H1 (cell line): Measurements from ENCODE around the gene GALT. TPM values are rescaled to one million over a fixed set of nuclear protein-coding genes. Genes with fewer than 3 reads are reported as not detected.

ENCODE experiments used
- CTCF ChIA-PET: fragments of 300-600 bp; sonication (Branson Sonifier 250); formaldehyde crosslinking; loops from one replicate; lab custom pipeline; 2021; ENCODE audit not compliant: partially characterized antibody; lab: Charles Lee
- POLR2A ChIA-PET: fragments of 300-600 bp; sonication (Branson Sonifier 250); formaldehyde crosslinking; loops from one replicate; lab custom pipeline; 2021; ENCODE audit warnings: inconsistent platforms; ENCODE audit not compliant: partially characterized antibody; lab: Charles Lee
- DNase-seq, 2 experiments: peaks; one replicate each; pipeline versions ENCODE4 v3.0.0 to v3.0.0-alpha.2; 2010 to 2022; ENCODE audit warnings: low spot score in 2 of 2, low read depth in 1 of 2, mixed read lengths in 1 of 2
- FAIRE-seq: peaks from 2 replicates; lab custom pipeline; 2011; peaks lifted over from hg19 to GRCh38; lab: Jason Lieb, UNC
- H2AFZ ChIP-seq: 2 replicates; pipeline ENCODE4 v1.8.1; 2012; ENCODE audit warnings: low read length, inconsistent platforms
- H2AK5ac ChIP-seq: 2 replicates; pipeline ENCODE4 v1.6.1; 2013; ENCODE audit warnings: low read depth, low read length
- H2BK120ac ChIP-seq: replicated peaks from 2 replicates; pipeline ENCODE3; 2013; ENCODE audit warnings: low read depth, low read length, inconsistent platforms
- H2BK12ac ChIP-seq: 2 replicates; pipeline ENCODE4 v1.6.1; 2013; ENCODE audit warnings: low read depth, low read length
- H2BK15ac ChIP-seq: 2 replicates; pipeline ENCODE4 v1.6.1; 2013; ENCODE audit warnings: low read length
- H2BK20ac ChIP-seq: 2 replicates; pipeline ENCODE4 v1.6.1; 2013; ENCODE audit warnings: low read length
- H2BK5ac ChIP-seq: 2 replicates; pipeline ENCODE4 v1.6.1; 2013; ENCODE audit warnings: low read depth, low read length
- H3K14ac ChIP-seq: 2 replicates; pipeline ENCODE4 v1.6.1; 2013; ENCODE audit warnings: inconsistent platforms; ENCODE audit not compliant: insufficient read length
- H3K18ac ChIP-seq: 2 replicates; pipeline ENCODE4 v1.6.1; 2013; ENCODE audit warnings: low read length; ENCODE audit errors: extremely low read depth
- H3K23ac ChIP-seq: 2 replicates; pipeline ENCODE4 v1.6.1; 2013; ENCODE audit warnings: inconsistent platforms; ENCODE audit not compliant: insufficient read length
- H3K23me2 ChIP-seq: 2 replicates; pipeline ENCODE4 v1.6.1; 2013; ENCODE audit warnings: low read depth, low read length
- H3K27ac ChIP-seq: 2 replicates; pipeline ENCODE4 v1.6.1; 2011; ENCODE audit warnings: low read depth, low read length, inconsistent platforms
- H3K27me3 ChIP-seq, 4 experiments: replicated peaks in 1 of 4; 1 replicate in 1 of 4; 2 replicates in 3 of 4; pipeline versions ENCODE4 v1.6.1 to v1.8.1; 2011 to 2013; ENCODE audit warnings: low read length in 3 of 4, mild to moderate bottlenecking in 3 of 4, inconsistent platforms in 2 of 4, mixed read lengths in 2 of 4, moderate library complexity in 1 of 4; ENCODE audit not compliant: control insufficient read depth in 3 of 4, insufficient read depth in 3 of 4; ENCODE audit errors: extremely low read depth in 1 of 4
- H3K36me3 ChIP-seq, 4 experiments: 2 replicates each; pipeline versions ENCODE4 v1.6.1 to v1.8.1; 2011 to 2013; ENCODE audit warnings: mild to moderate bottlenecking in 4 of 4, low read length in 3 of 4, moderate library complexity in 2 of 4, control low read depth in 1 of 4, inconsistent platforms in 1 of 4; ENCODE audit not compliant: insufficient read depth in 4 of 4, control insufficient read depth in 2 of 4
- H3K4ac ChIP-seq: replicated peaks from 2 replicates; pipeline ENCODE3; 2013; ENCODE audit warnings: low read length, low read depth, mixed read lengths, inconsistent platforms; ENCODE audit not compliant: insufficient read length
- H3K4me1 ChIP-seq, 4 experiments: replicated peaks in 1 of 4; 1 replicate in 1 of 4; 2 replicates in 3 of 4; pipeline versions ENCODE4 v1.6.1 to v1.8.1; 2011 to 2013; ENCODE audit warnings: low read length in 3 of 4, inconsistent platforms in 2 of 4, mixed read lengths in 1 of 4; ENCODE audit not compliant: insufficient read depth in 4 of 4, control insufficient read depth in 3 of 4
- H3K4me2 ChIP-seq, 2 experiments: 2 replicates each; pipeline versions ENCODE4 v1.6.1 to v1.8.1; 2011 to 2013; ENCODE audit warnings: low read depth in 2 of 2, low read length in 2 of 2, control low read depth in 1 of 2, inconsistent platforms in 1 of 2, mild to moderate bottlenecking in 1 of 2; ENCODE audit not compliant: insufficient read depth in 1 of 2
- H3K4me3 ChIP-seq, 4 experiments: fragments of 200-600, 300-600 bp in 1 of 4; sonication (generic), shearing (Covaris generic), sonication (Bioruptor Twin) in 1 of 4; 2 replicates each; pipeline versions ENCODE4 v1.5.1 to v1.8.1; 2011 to 2016; ENCODE audit warnings: low read length in 4 of 4, low read depth in 3 of 4, control low read depth in 2 of 4, inconsistent platforms in 2 of 4, mild to moderate bottlenecking in 2 of 4, mixed read lengths in 1 of 4, moderate library complexity in 1 of 4; ENCODE audit not compliant: insufficient read depth in 2 of 4; ENCODE audit errors: extremely low read depth in 1 of 4
- H3K56ac ChIP-seq: replicated peaks from 2 replicates; pipeline ENCODE3; 2013; ENCODE audit warnings: low read depth, mild to moderate bottlenecking, mixed read lengths, low read length, inconsistent platforms; ENCODE audit not compliant: insufficient read length
- H3K79me1 ChIP-seq: 2 replicates; pipeline ENCODE4 v1.6.1; 2013; ENCODE audit warnings: low read depth, low read length, control low read depth
- H3K79me2 ChIP-seq, 2 experiments: 2 replicates each; pipeline versions ENCODE4 v1.6.1 to v1.8.1; 2012 to 2013; ENCODE audit warnings: low read length in 2 of 2, mild to moderate bottlenecking in 2 of 2, inconsistent platforms in 1 of 2; ENCODE audit not compliant: insufficient read depth in 2 of 2, control insufficient read depth in 1 of 2
- H3K9ac ChIP-seq, 4 experiments: replicated peaks in 1 of 4; 1 replicate in 1 of 4; 2 replicates in 3 of 4; pipeline versions ENCODE4 v1.6.1 to v1.8.1; 2011 to 2013; ENCODE audit warnings: low read depth in 3 of 4, low read length in 3 of 4, control low read depth in 2 of 4, mild to moderate bottlenecking in 2 of 4, moderate library complexity in 2 of 4, inconsistent platforms in 1 of 4; ENCODE audit errors: extremely low read depth in 1 of 4
- H3K9me3 ChIP-seq, 2 experiments: 2 replicates each; pipeline versions ENCODE4 v1.6.1 to v1.8.1; 2012 to 2013; ENCODE audit warnings: mild to moderate bottlenecking in 2 of 2, moderate library complexity in 2 of 2, control low read depth in 1 of 2, inconsistent platforms in 1 of 2, low read depth in 1 of 2, low read length in 1 of 2, mixed read lengths in 1 of 2; ENCODE audit not compliant: insufficient read depth in 2 of 2
- H4K20me1 ChIP-seq, 2 experiments: replicated peaks in 1 of 2; 2 replicates each; pipeline versions ENCODE3 to v1.8.1; 2011 to 2013; ENCODE audit warnings: inconsistent platforms in 2 of 2, low read length in 2 of 2, mild to moderate bottlenecking in 1 of 2; ENCODE audit not compliant: insufficient read depth in 2 of 2, control insufficient read depth in 1 of 2
- H4K5ac ChIP-seq: 2 replicates; pipeline ENCODE4 v1.6.1; 2013; ENCODE audit warnings: low read length, low read depth, mixed read lengths, inconsistent platforms; ENCODE audit not compliant: insufficient read length
- H4K8ac ChIP-seq: 2 replicates; pipeline ENCODE4 v1.8.0; 2013; ENCODE audit warnings: mild to moderate bottlenecking, moderate library complexity, low read length, inconsistent platforms; ENCODE audit not compliant: insufficient read depth; ENCODE audit errors: extremely low read depth
- H4K91ac ChIP-seq: replicated peaks from 2 replicates; pipeline ENCODE3; 2013; ENCODE audit warnings: low read length, mixed read lengths, inconsistent platforms; ENCODE audit not compliant: insufficient read length
- ATF2 ChIP-seq: IDR thresholded peaks from 2 replicates; pipeline ENCODE4 v1.6.1; 2012; ENCODE audit warnings: low read length, inconsistent platforms
- CEBPB ChIP-seq: IDR thresholded peaks from 2 replicates; pipeline ENCODE4 v1.6.1; 2012; ENCODE audit warnings: low read depth, low read length
- CREB1 ChIP-seq: IDR thresholded peaks from 2 replicates; pipeline ENCODE4 v1.6.1; 2012; ENCODE audit warnings: inconsistent platforms
- EZH2 ChIP-seq: fragments of 200-600 bp; sonication (generic); IDR thresholded peaks from 2 replicates; pipeline ENCODE4 v1.7.1; 2012; ENCODE audit warnings: low read depth, mild to moderate bottlenecking, moderate library complexity, low read length, inconsistent platforms; ENCODE audit not compliant: severe bottlenecking
- FOSL1 ChIP-seq: IDR thresholded peaks from 2 replicates; pipeline ENCODE4 v1.6.1; 2011; ENCODE audit warnings: mild to moderate bottlenecking, low read depth, low read length, moderate library complexity; ENCODE audit not compliant: insufficient read depth
- KDM5A ChIP-seq: fragments of 200-600 bp; IDR thresholded peaks from 2 replicates; pipeline ENCODE4 v1.7.1; 2012; ENCODE audit warnings: mild to moderate bottlenecking, low read length, inconsistent platforms, mixed read lengths
- POLR2AphosphoS5 ChIP-seq: IDR thresholded peaks from 2 replicates; pipeline ENCODE4 v1.6.1; 2011; ENCODE audit warnings: low read depth, low read length
- SAP30 ChIP-seq: fragments of 300-600 bp; sonication (generic); IDR thresholded peaks from 2 replicates; pipeline ENCODE4 v1.7.1; 2012; ENCODE audit warnings: low read length, moderate library complexity, mild to moderate bottlenecking, inconsistent platforms; ENCODE audit not compliant: insufficient read depth, insufficient replicate concordance
- SIN3A ChIP-seq, 2 experiments: IDR thresholded peaks in 1 of 2; conservative IDR thresholded peaks in 1 of 2; 2 replicates each; pipeline ENCODE4 v1.6.1; 2011 to 2012; ENCODE audit warnings: low read length in 2 of 2, improper control_type of control experiment in 1 of 2, low read depth in 1 of 2, mild to moderate bottlenecking in 1 of 2
- SRF ChIP-seq: IDR thresholded peaks from 2 replicates; pipeline ENCODE4 v1.6.1; 2011; ENCODE audit warnings: mild to moderate bottlenecking, low read depth, low read length, moderate library complexity
- SUZ12 ChIP-seq: fragments of 200-600 bp; sonication (generic); IDR thresholded peaks from 2 replicates; pipeline ENCODE4 v1.6.1; 2012; ENCODE audit warnings: mild to moderate bottlenecking, inconsistent platforms, low read length, moderate library complexity, mixed read lengths
- TEAD4 ChIP-seq: IDR thresholded peaks from 2 replicates; pipeline ENCODE4 v1.6.1; 2012; ENCODE audit warnings: low read depth, low read length, inconsistent platforms, mixed read lengths
- YY1 ChIP-seq: IDR thresholded peaks from 2 replicates; pipeline ENCODE4 v1.6.1; 2011; ENCODE audit warnings: low read depth, mild to moderate bottlenecking, low read length
- WGBS, 2 experiments: shearing (Covaris generic) in 1 of 2; methylation state at CpG; one replicate each; pipeline versions ENCODE4 v1.1.6 to v1.1.7; 2013 to 2015; ENCODE audit warnings: low lambda C conversion rate in 2 of 2, mixed read lengths in 2 of 2, inconsistent platforms in 1 of 2, low coverage in 1 of 2, missing lambda C conversion rate in 1 of 2; ENCODE audit not compliant: insufficient replicate concordance in 2 of 2, insufficient coverage in 1 of 2, insufficient read length in 1 of 2; ENCODE audit errors: extremely low coverage in 1 of 2, missing lambda C conversion rate in 1 of 2; 5-methylcytosine and 5-hydroxymethylcytosine counted together
- polyA plus RNA-seq, 7 experiments: library from polyadenylated mRNA; depleted of rRNA in 3 of 7; stranded (reverse) in 5 of 7; unstranded in 2 of 7; fragments of >200 nt in 5 of 7; fragments of 200-250 nt in 2 of 7; gene quantifications; 1 replicate in 5 of 7; 2 replicates in 1 of 7; 4 replicates in 1 of 7; pipeline versions ENCODE4 v1.2.1 to v1.2.3, GENCODE V29; 2011 to 2013; ENCODE audit warnings: missing spikeins in 2 of 7, mixed read lengths in 2 of 7
- total RNA-seq: library from RNA; stranded (reverse); fragmentation: NEBNext Ultra II Directional; extraction: Animal tissue kit (Norgen Biotek cat#: 25700); gene quantifications from 2 replicates; pipeline ENCODE4 v1.2.1, GENCODE V29; 2021

The GALT gene
- total and polyA plus RNA-seq, 2 of the 8 experiments (the other 6 are each of a cell fraction or from before 2014, with no cell fraction given), result 21.9 to 50.6 TPM

DNA sequence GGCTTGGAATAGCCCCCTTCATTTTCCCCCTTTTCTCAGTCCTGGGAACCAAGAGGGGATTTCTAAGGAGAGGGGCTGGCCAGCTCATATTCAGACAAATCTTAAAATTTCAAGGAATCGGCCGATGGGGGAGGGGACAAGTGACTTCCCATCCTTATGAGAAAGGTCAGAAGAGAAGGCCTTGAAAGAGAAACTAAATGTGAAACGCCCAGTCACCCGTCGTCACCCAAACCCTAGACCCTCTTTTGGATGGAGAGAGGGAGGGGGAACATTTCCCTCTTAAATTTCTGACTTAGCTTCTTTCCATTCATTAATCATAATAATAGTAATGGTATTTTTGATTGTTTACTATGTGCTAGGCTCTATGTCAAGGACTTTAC lies 45.5 kb downstream of the GALT start:
- Histone ChIP-seq H3K27ac (no peak overlapping the region), H4K20me1 (no peaks in the 10 kb centered on the region), H4K5ac (no peak overlapping the region), H3K14ac (no peak overlapping the region), H2BK120ac (no peak overlapping the region), H3K18ac (no peak overlapping the region), H3K36me3 (no peaks in the 10 kb centered on the region), H2BK15ac (no peak overlapping the region), H3K27me3 (no peaks in the 10 kb centered on the region), H4K8ac (no peak overlapping the region), H3K4me3 (no peak overlapping the region), H2BK5ac (no peak overlapping the region), H3K56ac (no peak overlapping the region), H4K91ac (no peak overlapping the region), H3K4me1 (peaks cover 0 to 3% (median 0%) of the 10 kb centered on the region in 4 experiments; a peak in 2 of 7 replicates), H2BK12ac (no peak overlapping the region), H3K23ac (no peak overlapping the region), H3K9me3 (no peaks in the 10 kb centered on the region), H2AFZ (no peak overlapping the region), H3K79me1 (no peaks in the 10 kb centered on the region), H2BK20ac (no peak overlapping the region), H3K79me2 (no peaks in the 10 kb centered on the region), H3K4me2 (no peak overlapping the region), H3K4ac (no peak overlapping the region), H3K23me2 (no peaks in the 10 kb centered on the region; the same call in 1 of the 2 replicates), H2AK5ac (no peak overlapping the region), H3K9ac (no peak overlapping the region)
- POLR2A ChIA-PET, result interaction anchor here (1.5 kb wide), 1 partner anchor 9 kb away, joined by 3 read pairs; no protein-coding TSS in a partner anchor
- no peak for FAIRE-seq
- DNase-seq, result no peak
- CTCF ChIA-PET, result interaction anchor here (1.0 to 12.6 kb wide), 4 partner anchors 9 to 45 kb away, joined by 3 to 147 read pairs (median 10); partner anchors contain the start of gene GALT
- WGBS, 2 experiments, result 85% methylated on average over 5 of the region's 5 CpGs; no CpG with 5 or more reads in 1 of the 2 experiments
- TF ChIP-seq FOSL1 (no peak), KDM5A (no peak), SUZ12 (no peak), EZH2 (no peak), TEAD4 (no peak), YY1 (no peak), CEBPB (no peak), SRF (no peak), CREB1 (no peak), SIN3A (conservative IDR thresholded peaks at IDR 0.05 in 1 of 2, IDR thresholded peaks at IDR 0.05 in 1 of 2; ENCODE audit: low read depth in 1 of 2, low read length in 2 of 2) (no peak), ATF2 (no peak), POLR2AphosphoS5 (no peak), SAP30 (no peak)
